GM12891 (cell line): Measurements from ENCODE around the gene CEMIP.

Experiments
- PAX5 ChIP-seq: IDR thresholded peaks from 2 replicates; pipeline ENCODE4 v1.6.1; 2011; ENCODE audit warnings: low read length, moderate library complexity, mild to moderate bottlenecking; ENCODE audit not compliant: insufficient read depth, severe bottlenecking
- POLR2A ChIP-seq: IDR thresholded peaks from 2 replicates; pipeline ENCODE4 v1.6.1; 2011; ENCODE audit warnings: low read depth, low read length, control low read depth
- POLR2AphosphoS5 ChIP-seq: IDR thresholded peaks from 2 replicates; pipeline ENCODE4 v1.6.1; 2011; ENCODE audit warnings: low read depth, low read length, control low read depth
- SPI1 ChIP-seq: IDR thresholded peaks from 2 replicates; pipeline ENCODE4 v1.6.1; 2011; ENCODE audit warnings: low read depth, low read length, control low read depth
- TAF1 ChIP-seq: IDR thresholded peaks from 2 replicates; pipeline ENCODE4 v1.6.1; 2011; ENCODE audit warnings: low read depth, low read length, control low read depth

DNA sequence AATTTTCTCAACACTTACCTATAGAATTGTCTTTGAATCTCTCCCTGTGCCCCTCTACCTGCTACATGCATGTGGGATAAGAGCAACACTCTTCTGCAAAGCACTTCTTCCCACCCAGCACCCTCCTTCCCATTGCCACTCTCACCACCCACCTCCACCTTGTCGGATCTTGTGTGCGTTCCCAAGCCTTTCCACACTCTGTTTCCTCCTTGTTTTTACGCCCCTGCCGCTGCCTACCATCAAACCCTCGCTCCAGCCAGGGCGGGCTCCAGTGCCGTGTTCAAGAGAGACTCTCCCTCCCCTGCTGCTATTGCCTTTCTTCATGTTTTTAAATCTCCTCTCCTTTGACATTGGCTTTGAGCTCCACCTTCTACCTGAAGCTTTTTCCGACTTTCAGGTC, 43.8 kb upstream of the CEMIP start:
- TF ChIP-seq POLR2AphosphoS5, result no peak
- TF ChIP-seq POLR2A, result no peak
- no peak for TF ChIP-seq TAF1
- no peak for TF ChIP-seq SPI1
- no peak for TF ChIP-seq PAX5
